HG03108 (cell line): ENCODE results near the gene CAB39.

Experiments used
- ATAC-seq: cut with Tn5 transposase; IDR thresholded peaks from one replicate; pipeline ENCODE4 v1.9.1; 2021; ENCODE audit warnings: moderate library complexity; ENCODE audit not compliant: unreplicated experiment

Gene CAB39

GRCh38 chr2:230712443-230713330 is at the start of gene CAB39:
TSS of gene CAB39 (plus strand) at chr2:230712842. CDS start at chr2:230760002, 47,160 bp downstream.
- peak; percentile 80 for ATAC-seq

- no peak for ATAC-seq
Observed at GRCh38 chr2:230664128-230664527, 48.5 kb upstream of the CAB39 start.

- ATAC-seq, result no peak
Observed at GRCh38 chr2:230664844-230665243, 47.8 kb upstream of the CAB39 start.

GRCh38 chr2:230665263-230665691 is 47.4 kb upstream of the CAB39 start:
- no peak for ATAC-seq

GRCh38 chr2:230666446-230666845 is 46.2 kb upstream of the CAB39 start:
- ATAC-seq, result no peak

- no peak for ATAC-seq
Observed at GRCh38 chr2:230666885-230667712, 45.5 kb upstream of the CAB39 start.

- peak; percentile 60 for ATAC-seq
Observed at GRCh38 chr2:230668184-230668938, 44.3 kb upstream of the CAB39 start.

- ATAC-seq, result peak; percentile 33
Observed at GRCh38 chr2:230668939-230669303, 43.7 kb upstream of the CAB39 start.

GRCh38 chr2:230669386-230669950 is 43.2 kb upstream of the CAB39 start:
- ATAC-seq, result no peak

- ATAC-seq, result no peak
Observed at GRCh38 chr2:230671117-230671516, 41.5 kb upstream of the CAB39 start.

GRCh38 chr2:230672836-230673235 is 39.8 kb upstream of the CAB39 start:
- no peak for ATAC-seq

GRCh38 chr2:230674401-230674800 is 38.2 kb upstream of the CAB39 start:
- ATAC-seq, result no peak

GRCh38 chr2:230674966-230675672 is 37.5 kb upstream of the CAB39 start:
- ATAC-seq, result no peak

- no peak for ATAC-seq
Observed at GRCh38 chr2:230676546-230676945, 36.1 kb upstream of the CAB39 start.

GRCh38 chr2:230677201-230677946 is 35.3 kb upstream of the CAB39 start:
- no peak for ATAC-seq

- ATAC-seq, result no peak
Observed at GRCh38 chr2:230678018-230678417, 34.6 kb upstream of the CAB39 start.

- no peak for ATAC-seq
Observed at GRCh38 chr2:230678451-230678850, 34.2 kb upstream of the CAB39 start.

- ATAC-seq, result no peak
Observed at GRCh38 chr2:230680463-230681170, 32.0 kb upstream of the CAB39 start.

- ATAC-seq, result no peak
Observed at GRCh38 chr2:230681171-230681545, 31.5 kb upstream of the CAB39 start.
